DMS53 (cell line): ENCODE results near the gene GNAT2.

Experiments used
- DNase-seq: peaks from one replicate; lab custom pipeline; 2025; lab: John Stamatoyannopoulos, UW

Gene GNAT2

GRCh38 chr1:109627692-109628399 is 8.4 kb upstream of the GNAT2 start:
- no peak for DNase-seq

- no peak for DNase-seq
Measured at GRCh38 chr1:109626682-109627408, 7.4 kb upstream of the GNAT2 start.

GRCh38 chr1:109625601-109626560 is 6.5 kb upstream of the GNAT2 start:
- DNase-seq = no peak

- DNase-seq = no peak
Measured at GRCh38 chr1:109625176-109625575, 5.8 kb upstream of the GNAT2 start.

- DNase-seq = no peak
Measured at GRCh38 chr1:109624201-109625010, 5.0 kb upstream of the GNAT2 start.

- no peak for DNase-seq
Measured at GRCh38 chr1:109623601-109624161, 4.3 kb upstream of the GNAT2 start.

- DNase-seq = no peak
Measured at GRCh38 chr1:109622895-109623294, 3.5 kb upstream of the GNAT2 start.

GRCh38 chr1:109622137-109622892 is 2.9 kb upstream of the GNAT2 start:
- DNase-seq = no peak

- DNase-seq = peak; percentile 42
Measured at GRCh38 chr1:109621379-109622136, 2.1 kb upstream of the GNAT2 start.

- peak; percentile 97 for DNase-seq
Measured at GRCh38 chr1:109620841-109621286, 1.4 kb upstream of the GNAT2 start.

GRCh38 chr1:109620401-109620791 is 980 bp upstream of the GNAT2 start:
- peak; percentile 75 for DNase-seq

- DNase-seq = no peak
Measured at GRCh38 chr1:109618661-109619575, 498 bp downstream of the GNAT2 start.

GRCh38 chr1:109617291-109617801 is 2.1 kb downstream of the GNAT2 start:
- peak; percentile 54 for DNase-seq

GRCh38 chr1:109616391-109616790 is 3.0 kb downstream of the GNAT2 start:
- DNase-seq = no peak

GRCh38 chr1:109615879-109616278 is 3.5 kb downstream of the GNAT2 start:
- DNase-seq = no peak

- DNase-seq = no peak
Measured at GRCh38 chr1:109613361-109614147, 5.9 kb downstream of the GNAT2 start.

GRCh38 chr1:109611308-109611990 is 8.0 kb downstream of the GNAT2 start:
- DNase-seq = no peak
